Testis (tissue), 2 donors: ENCODE measurements around the gene ZNF613.

ENCODE experiments used
- POLR2A ChIP-seq: fragments of 450-650 bp; IDR thresholded peaks from one replicate; pipeline ENCODE4 v1.6.1; 2017; ENCODE audit warnings: antibody characterized with exemption, mild to moderate bottlenecking, moderate library complexity
- TF ChIP-seq, protein P1 (sequence below), 3 experiments: fragments of 450-650 bp in 2 of 3; fragments of 200-600 bp in 1 of 3; sonication (generic) in 1 of 3; IDR thresholded peaks; one replicate each; pipeline ENCODE4 v1.5.1; 2016 to 2019; ENCODE audit warnings: antibody characterized with exemption in 3 of 3, mild to moderate bottlenecking in 2 of 3, moderate library complexity in 1 of 3

DNA sequence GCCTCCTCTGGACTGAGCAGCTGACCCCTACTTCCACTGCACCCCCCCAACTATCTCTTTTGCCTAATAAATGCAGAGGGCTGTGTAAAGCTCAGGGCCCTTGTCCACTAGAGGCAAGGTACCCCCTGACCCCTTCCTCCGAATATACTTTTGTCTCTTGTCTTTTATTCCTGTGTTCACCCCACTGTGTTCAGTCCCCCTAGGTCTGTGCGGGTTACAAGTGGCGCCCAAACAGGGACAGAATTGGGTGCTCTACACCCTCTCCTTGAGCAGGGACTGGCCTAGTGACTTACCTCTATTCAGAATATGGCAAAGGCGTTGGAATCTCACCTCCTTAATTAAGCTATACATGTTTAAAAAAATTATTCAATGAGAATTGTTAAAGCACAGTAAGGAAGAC is 44.4 kb downstream of the ZNF613 start:
- TF ChIP-seq POLR2A, result no peak
- TF ChIP-seq, protein P1, sequence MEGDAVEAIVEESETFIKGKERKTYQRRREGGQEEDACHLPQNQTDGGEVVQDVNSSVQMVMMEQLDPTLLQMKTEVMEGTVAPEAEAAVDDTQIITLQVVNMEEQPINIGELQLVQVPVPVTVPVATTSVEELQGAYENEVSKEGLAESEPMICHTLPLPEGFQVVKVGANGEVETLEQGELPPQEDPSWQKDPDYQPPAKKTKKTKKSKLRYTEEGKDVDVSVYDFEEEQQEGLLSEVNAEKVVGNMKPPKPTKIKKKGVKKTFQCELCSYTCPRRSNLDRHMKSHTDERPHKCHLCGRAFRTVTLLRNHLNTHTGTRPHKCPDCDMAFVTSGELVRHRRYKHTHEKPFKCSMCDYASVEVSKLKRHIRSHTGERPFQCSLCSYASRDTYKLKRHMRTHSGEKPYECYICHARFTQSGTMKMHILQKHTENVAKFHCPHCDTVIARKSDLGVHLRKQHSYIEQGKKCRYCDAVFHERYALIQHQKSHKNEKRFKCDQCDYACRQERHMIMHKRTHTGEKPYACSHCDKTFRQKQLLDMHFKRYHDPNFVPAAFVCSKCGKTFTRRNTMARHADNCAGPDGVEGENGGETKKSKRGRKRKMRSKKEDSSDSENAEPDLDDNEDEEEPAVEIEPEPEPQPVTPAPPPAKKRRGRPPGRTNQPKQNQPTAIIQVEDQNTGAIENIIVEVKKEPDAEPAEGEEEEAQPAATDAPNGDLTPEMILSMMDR (IDR thresholded peaks at IDR 0.05), result no peak
